ENCODE results near the gene CAMK2D.

The CAMK2D gene

GRCh38 chr4:113760094-113760794 lies 1.3 kb downstream of the CAMK2D start:
- peaks cover 37% of the 10 kb centered on the region for H3K4me1 ChIP-seq (ENCODE audit: insufficient read depth, poor library complexity, severe bottlenecking)

GRCh38 chr4:113759696-113760093 lies 1.8 kb downstream of the CAMK2D start:
- Histone ChIP-seq H3K27me3 (ENCODE audit: insufficient read depth, poor library complexity, severe bottlenecking) (no peaks in the 10 kb centered on the region), H3K27ac (ENCODE audit: poor library complexity, severe bottlenecking) (peak overlapping the region; percentile 95), H3K36me3 (ENCODE audit: low read depth) (peaks cover 10% of the 10 kb centered on the region; the same call in 1 of the 2 replicates), H3K4me3 (ENCODE audit: severe bottlenecking) (peak overlapping the region; percentile 53), H3K4me1 (ENCODE audit: insufficient read depth, poor library complexity, severe bottlenecking) (peaks cover 37% of the 10 kb centered on the region), H3K9me3 (ENCODE audit: severe bottlenecking) (no peaks in the 10 kb centered on the region)
- ATAC-seq (ENCODE audit: low read depth), result no peak
- TF ChIP-seq CTCF (IDR thresholded peaks at IDR 0.05; ENCODE audit: poor library complexity, severe bottlenecking), result no peak
- no peak for DNase-seq (ENCODE audit: low spot score)

More at GRCh38 chr4:113760094-113760794, 1.3 kb downstream of the CAMK2D start:
- H3K36me3 ChIP-seq (ENCODE audit: low read depth), result peaks cover 5% of the 10 kb centered on the region; the same call in 1 of the 2 replicates
- peak overlapping the region; percentile 95 for H3K27ac ChIP-seq (ENCODE audit: poor library complexity, severe bottlenecking)
- no peaks in the 10 kb centered on the region for H3K9me3 ChIP-seq (ENCODE audit: severe bottlenecking)
- TF ChIP-seq CTCF (IDR thresholded peaks at IDR 0.05; ENCODE audit: poor library complexity, severe bottlenecking), result no peak
- ATAC-seq (ENCODE audit: low read depth), result peak; percentile 6; the same call in 1 of the 3 replicates
- peak overlapping the region; percentile 53 for H3K4me3 ChIP-seq (ENCODE audit: severe bottlenecking)
- no peaks in the 10 kb centered on the region for H3K27me3 ChIP-seq (ENCODE audit: insufficient read depth, poor library complexity, severe bottlenecking)
- no peak for DNase-seq (ENCODE audit: low spot score)

GRCh38 chr4:113758372-113758771 lies 3.2 kb downstream of the CAMK2D start:
- Histone ChIP-seq H3K27ac (ENCODE audit: poor library complexity, severe bottlenecking) (peak overlapping the region; percentile 95), H3K4me3 (ENCODE audit: severe bottlenecking) (no peak overlapping the region)

GRCh38 chr4:113757486-113757885 lies 4.1 kb downstream of the CAMK2D start:
- Histone ChIP-seq H3K27me3 (ENCODE audit: insufficient read depth, poor library complexity, severe bottlenecking) (no peaks in the 10 kb centered on the region), H3K4me3 (ENCODE audit: severe bottlenecking) (no peak overlapping the region), H3K27ac (ENCODE audit: poor library complexity, severe bottlenecking) (peak overlapping the region; percentile 95), H3K4me1 (ENCODE audit: insufficient read depth, poor library complexity, severe bottlenecking) (peaks cover 32% of the 10 kb centered on the region), H3K9me3 (ENCODE audit: severe bottlenecking) (no peaks in the 10 kb centered on the region), H3K36me3 (ENCODE audit: low read depth) (peaks cover 26% of the 10 kb centered on the region)
- TF ChIP-seq CTCF (IDR thresholded peaks at IDR 0.05; ENCODE audit: poor library complexity, severe bottlenecking), result no peak
- DNase-seq (ENCODE audit: low spot score) (no peak), ATAC-seq (ENCODE audit: low read depth) (no peak)

More at GRCh38 chr4:113758372-113758771, 3.2 kb downstream of the CAMK2D start:
- Histone ChIP-seq H3K27me3 (ENCODE audit: insufficient read depth, poor library complexity, severe bottlenecking) (no peaks in the 10 kb centered on the region), H3K9me3 (ENCODE audit: severe bottlenecking) (no peaks in the 10 kb centered on the region), H3K4me1 (ENCODE audit: insufficient read depth, poor library complexity, severe bottlenecking) (peaks cover 36% of the 10 kb centered on the region), H3K36me3 (ENCODE audit: low read depth) (peaks cover 19% of the 10 kb centered on the region)
- DNase-seq (ENCODE audit: low spot score) (no peak), ATAC-seq (ENCODE audit: low read depth) (no peak)
- no peak for TF ChIP-seq CTCF (IDR thresholded peaks at IDR 0.05; ENCODE audit: poor library complexity, severe bottlenecking)

GRCh38 chr4:113756005-113756410 lies 5.5 kb downstream of the CAMK2D start:
- no peak for TF ChIP-seq CTCF (IDR thresholded peaks at IDR 0.05; ENCODE audit: poor library complexity, severe bottlenecking)
- Histone ChIP-seq H3K9me3 (ENCODE audit: severe bottlenecking) (no peaks in the 10 kb centered on the region), H3K27me3 (ENCODE audit: insufficient read depth, poor library complexity, severe bottlenecking) (no peaks in the 10 kb centered on the region), H3K27ac (ENCODE audit: poor library complexity, severe bottlenecking) (peak overlapping the region; percentile 16), H3K36me3 (ENCODE audit: low read depth) (peaks cover 28% of the 10 kb centered on the region), H3K4me1 (ENCODE audit: insufficient read depth, poor library complexity, severe bottlenecking) (peaks cover 32% of the 10 kb centered on the region), H3K4me3 (ENCODE audit: severe bottlenecking) (no peak overlapping the region)
- peak; percentile 79 for ATAC-seq (ENCODE audit: low read depth)
- no peak for DNase-seq (ENCODE audit: low spot score)

Measured in RWPE2 (cell line).